ENCODE results near the gene KIRREL1.
"Not testable (repeated sequence)": the region's sequence is repeated elsewhere in the genome, so short reads cannot be mapped to it uniquely, and the experiment has no call there.

KIRREL1 gene

GRCh38 chr1:158128531-158128930, 135.1 kb downstream of the KIRREL1 start:
- in situ Hi-C loops (cut with MboI; ENCODE audit: low sequenced_read_pairs) = not testable (repeated sequence)

- in situ Hi-C loops (cut with MboI; ENCODE audit: low sequenced_read_pairs) = no loop called here
Observed at GRCh38 chr1:158131217-158131616, 137.8 kb downstream of the KIRREL1 start.

GRCh38 chr1:158140764-158141192, 147.3 kb downstream of the KIRREL1 start:
- in situ Hi-C loops (cut with MboI; ENCODE audit: low sequenced_read_pairs) = no loop called here

GRCh38 chr1:158145173-158145719, 151.8 kb downstream of the KIRREL1 start:
- in situ Hi-C loops (cut with MboI; ENCODE audit: low sequenced_read_pairs) = no loop called here

GRCh38 chr1:158146165-158146564, 152.7 kb downstream of the KIRREL1 start:
- in situ Hi-C loops (cut with MboI; ENCODE audit: low sequenced_read_pairs) = no loop called here

GRCh38 chr1:158146739-158147138, 153.3 kb downstream of the KIRREL1 start:
- in situ Hi-C loops (cut with MboI; ENCODE audit: low sequenced_read_pairs) = no loop called here

GRCh38 chr1:158147401-158147800, 154.0 kb downstream of the KIRREL1 start:
- in situ Hi-C loops (cut with MboI; ENCODE audit: low sequenced_read_pairs) = no loop called here

GRCh38 chr1:158147869-158148268, 154.4 kb downstream of the KIRREL1 start:
- in situ Hi-C loops (cut with MboI; ENCODE audit: low sequenced_read_pairs) = no loop called here

- in situ Hi-C loops (cut with MboI; ENCODE audit: low sequenced_read_pairs) = no loop called here
Observed at GRCh38 chr1:158148468-158148867, 155.0 kb downstream of the KIRREL1 start.

GRCh38 chr1:158149175-158149574, 155.7 kb downstream of the KIRREL1 start:
- in situ Hi-C loops (cut with MboI; ENCODE audit: low sequenced_read_pairs) = no loop called here
